ENCODE data around the gene NRXN3. TPM values are rescaled to one million over a fixed set of nuclear protein-coding genes. Genes with fewer than 3 reads are reported as not detected.

The NRXN3 gene
- total and polyA plus RNA-seq, 2 of the 13 experiments (the other 11 are each of a cell fraction or from before 2014, with no cell fraction given) = 0.03 TPM; not detected in 1

- TF ChIP-seq, protein P1, sequence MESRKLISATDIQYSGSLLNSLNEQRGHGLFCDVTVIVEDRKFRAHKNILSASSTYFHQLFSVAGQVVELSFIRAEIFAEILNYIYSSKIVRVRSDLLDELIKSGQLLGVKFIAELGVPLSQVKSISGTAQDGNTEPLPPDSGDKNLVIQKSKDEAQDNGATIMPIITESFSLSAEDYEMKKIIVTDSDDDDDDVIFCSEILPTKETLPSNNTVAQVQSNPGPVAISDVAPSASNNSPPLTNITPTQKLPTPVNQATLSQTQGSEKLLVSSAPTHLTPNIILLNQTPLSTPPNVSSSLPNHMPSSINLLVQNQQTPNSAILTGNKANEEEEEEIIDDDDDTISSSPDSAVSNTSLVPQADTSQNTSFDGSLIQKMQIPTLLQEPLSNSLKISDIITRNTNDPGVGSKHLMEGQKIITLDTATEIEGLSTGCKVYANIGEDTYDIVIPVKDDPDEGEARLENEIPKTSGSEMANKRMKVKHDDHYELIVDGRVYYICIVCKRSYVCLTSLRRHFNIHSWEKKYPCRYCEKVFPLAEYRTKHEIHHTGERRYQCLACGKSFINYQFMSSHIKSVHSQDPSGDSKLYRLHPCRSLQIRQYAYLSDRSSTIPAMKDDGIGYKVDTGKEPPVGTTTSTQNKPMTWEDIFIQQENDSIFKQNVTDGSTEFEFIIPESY (CRISPR knock-in tag; IDR thresholded peaks at IDR 0.05) = no peak
- TF ChIP-seq ZNF841 (CRISPR knock-in tag; IDR thresholded peaks at IDR 0.05; ENCODE audit: borderline replicate concordance) (no peak), JUN (CRISPR knock-in tag; IDR thresholded peaks at IDR 0.05) (no peak), PTBP1 (IDR thresholded peaks at IDR 0.05; ENCODE audit: low read depth, low read length, poor library complexity, severe bottlenecking) (no peak), YEATS4 (CRISPR knock-in tag; IDR thresholded peaks at IDR 0.05; ENCODE audit: borderline replicate concordance) (no peak)
Measured at GRCh38 chr14:78637489-78637888, 467.3 kb downstream of the NRXN3 start (continued).

DNA sequence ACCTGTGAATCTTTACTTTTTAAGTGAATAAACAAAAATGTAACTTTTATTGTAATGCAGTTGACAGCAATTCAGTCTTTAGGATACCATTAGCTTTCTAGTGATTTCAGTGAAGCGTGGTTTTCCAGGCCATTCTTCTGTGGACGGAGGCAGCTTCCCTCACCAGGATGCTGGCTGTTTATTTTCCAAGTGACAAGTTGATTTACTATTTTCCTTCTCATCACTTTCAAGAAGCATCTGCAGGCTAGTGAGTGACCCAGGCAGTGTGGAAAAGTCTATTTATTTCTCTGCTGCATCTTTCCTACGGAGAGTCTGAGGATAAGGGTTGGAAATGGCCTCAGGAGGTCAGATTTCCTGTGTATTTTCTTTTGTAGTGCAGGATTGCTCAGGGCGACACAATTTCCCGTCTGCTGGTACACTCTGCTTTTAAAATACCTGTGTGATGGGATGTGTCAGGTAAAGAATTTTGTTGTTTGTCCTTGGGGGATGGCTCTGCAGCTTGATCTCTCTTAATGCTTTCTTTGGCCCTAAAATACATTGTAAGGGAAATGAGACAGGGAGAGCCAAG, 467.8 kb downstream of the NRXN3 start:
- WGBS (ENCODE audit: low lambda C conversion rate) = 0% methylated on average over 5 of the region's 5 CpGs
- no peaks in the 10 kb centered on the region for H3K27me3 ChIP-seq (ENCODE audit: control insufficient read depth in 1 of 2, insufficient read depth in 2 of 2, low read length in 2 of 2)
- H4K20me1 ChIP-seq (ENCODE audit: insufficient read depth, low read length) = no peaks in the 10 kb centered on the region
- no peak overlapping the region for H3K4me2 ChIP-seq (ENCODE audit: low read depth, low read length)
- ChIA-PET CTCF (ENCODE audit: low intra/inter-chr PET ratio, low total read pairs) (no interaction called here), POLR2A (no interaction called here)
- peaks cover 6% of the 10 kb centered on the region for H3K9me3 ChIP-seq (ENCODE audit: low read length)
- no peak overlapping the region for H3K9ac ChIP-seq (ENCODE audit: insufficient read depth, low read depth, low read length)
- no peak overlapping the region for H3K27ac ChIP-seq (ENCODE audit: extremely low read length, insufficient read depth, low read length)
- in situ Hi-C loops (cut with HindIII; ENCODE audit: extremely low pct_ligation_motif_present, low pct_unique_long_range_greater_than_20kb) = no loop called here
- BruUV-seq (replicated peaks) = no TSS peak
- intact Hi-C loops (cut with micrococcal nuclease; ENCODE audit: unreplicated experiment) = no loop called here
- no peak for ATAC-seq
- no peak overlapping the region for H3K4me3 ChIP-seq (replicated peaks in 1 of 3; ENCODE audit: insufficient read depth in 1 of 3, low read depth in 2 of 3, low read length in 3 of 3)
- DNase-seq (ENCODE audit: low spot score) = no peak
- no peaks in the 10 kb centered on the region for H3K79me2 ChIP-seq (ENCODE audit: insufficient read depth, low read length)
- no peak for FAIRE-seq
- H3K4me1 ChIP-seq (ENCODE audit: insufficient read depth, low read length) = no peaks in the 10 kb centered on the region
- no peaks in the 10 kb centered on the region for H3K36me3 ChIP-seq (replicated peaks in 1 of 2; ENCODE audit: control insufficient read depth in 1 of 2, insufficient read depth in 2 of 2, low read length in 2 of 2)
- no peak overlapping the region for H2AFZ ChIP-seq (ENCODE audit: low read length)
- TF ChIP-seq HES4 (CRISPR knock-in tag; IDR thresholded peaks at IDR 0.05; ENCODE audit: borderline replicate concordance) (no peak), CEBPB (IDR thresholded peaks at IDR 0.05; ENCODE audit: borderline replicate concordance, low read depth, low read length) (no peak), ZNF670 (CRISPR knock-in tag; IDR thresholded peaks at IDR 0.05; ENCODE audit: borderline replicate concordance) (no peak), YY1 (IDR thresholded peaks at IDR 0.05; ENCODE audit: insufficient read depth, insufficient replicate concordance, low read depth, low read length) (no peak), KDM3A (CRISPR knock-in tag; IDR thresholded peaks at IDR 0.05; ENCODE audit: low read depth) (no peak), ZNF577 (CRISPR knock-in tag; IDR thresholded peaks at IDR 0.05; ENCODE audit: borderline replicate concordance, low read depth) (no peak), HNRNPLL (IDR thresholded peaks at IDR 0.05; ENCODE audit: low read depth, low read length, poor library complexity, severe bottlenecking) (no peak), ELF4 (CRISPR knock-in tag; IDR thresholded peaks at IDR 0.05; ENCODE audit: borderline replicate concordance) (no peak), ZZZ3 (CRISPR knock-in tag; IDR thresholded peaks at IDR 0.05; ENCODE audit: borderline replicate concordance) (no peak)
- TF ChIP-seq, protein P2, sequence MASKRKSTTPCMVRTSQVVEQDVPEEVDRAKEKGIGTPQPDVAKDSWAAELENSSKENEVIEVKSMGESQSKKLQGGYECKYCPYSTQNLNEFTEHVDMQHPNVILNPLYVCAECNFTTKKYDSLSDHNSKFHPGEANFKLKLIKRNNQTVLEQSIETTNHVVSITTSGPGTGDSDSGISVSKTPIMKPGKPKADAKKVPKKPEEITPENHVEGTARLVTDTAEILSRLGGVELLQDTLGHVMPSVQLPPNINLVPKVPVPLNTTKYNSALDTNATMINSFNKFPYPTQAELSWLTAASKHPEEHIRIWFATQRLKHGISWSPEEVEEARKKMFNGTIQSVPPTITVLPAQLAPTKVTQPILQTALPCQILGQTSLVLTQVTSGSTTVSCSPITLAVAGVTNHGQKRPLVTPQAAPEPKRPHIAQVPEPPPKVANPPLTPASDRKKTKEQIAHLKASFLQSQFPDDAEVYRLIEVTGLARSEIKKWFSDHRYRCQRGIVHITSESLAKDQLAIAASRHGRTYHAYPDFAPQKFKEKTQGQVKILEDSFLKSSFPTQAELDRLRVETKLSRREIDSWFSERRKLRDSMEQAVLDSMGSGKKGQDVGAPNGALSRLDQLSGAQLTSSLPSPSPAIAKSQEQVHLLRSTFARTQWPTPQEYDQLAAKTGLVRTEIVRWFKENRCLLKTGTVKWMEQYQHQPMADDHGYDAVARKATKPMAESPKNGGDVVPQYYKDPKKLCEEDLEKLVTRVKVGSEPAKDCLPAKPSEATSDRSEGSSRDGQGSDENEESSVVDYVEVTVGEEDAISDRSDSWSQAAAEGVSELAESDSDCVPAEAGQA (IDR thresholded peaks at IDR 0.05; ENCODE audit: low read depth) = no peak
- TF ChIP-seq, protein P2 (CRISPR knock-in tag; IDR thresholded peaks at IDR 0.05; ENCODE audit: borderline replicate concordance) = no peak

Data from HepG2 (cell line).